ENCODE data around the gene PRKCE. TPM values are rescaled to one million over a fixed set of nuclear protein-coding genes. Genes with fewer than 3 reads are reported as not detected.

PRKCE gene
- total RNA-seq, 3 donors from 2014 or later (not counting 1 experiment from before 2014, with no cell fraction given) = 35.2 to 42.1 (median 38.6) TPM

DNA sequence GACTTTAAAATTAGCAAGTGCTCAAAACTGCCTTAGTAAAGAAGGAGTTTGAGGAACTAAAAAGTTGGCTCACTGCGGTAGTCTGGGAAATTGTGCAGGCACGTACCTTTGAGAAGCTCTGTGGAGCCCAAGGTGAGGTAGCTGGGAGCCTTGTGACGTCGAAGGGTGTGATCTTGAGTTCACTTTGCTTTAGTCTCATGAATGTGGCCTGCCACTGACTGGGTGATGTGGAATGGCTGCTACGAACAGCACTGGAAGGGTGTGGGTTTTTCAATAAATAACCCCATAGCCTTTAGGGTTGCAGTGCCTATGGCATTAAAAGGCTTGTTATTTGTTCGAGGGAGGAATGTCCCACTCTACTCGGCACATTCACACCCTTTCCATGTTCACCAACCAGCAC, 312.3 kb downstream of the PRKCE start:
- ATAC-seq = no peak
- no peaks in the 10 kb centered on the region for H3K36me3 ChIP-seq (ENCODE audit: control insufficient read depth, insufficient read depth, low read length)
- intact Hi-C loops (cut with micrococcal nuclease) = no loop called here

DNA sequence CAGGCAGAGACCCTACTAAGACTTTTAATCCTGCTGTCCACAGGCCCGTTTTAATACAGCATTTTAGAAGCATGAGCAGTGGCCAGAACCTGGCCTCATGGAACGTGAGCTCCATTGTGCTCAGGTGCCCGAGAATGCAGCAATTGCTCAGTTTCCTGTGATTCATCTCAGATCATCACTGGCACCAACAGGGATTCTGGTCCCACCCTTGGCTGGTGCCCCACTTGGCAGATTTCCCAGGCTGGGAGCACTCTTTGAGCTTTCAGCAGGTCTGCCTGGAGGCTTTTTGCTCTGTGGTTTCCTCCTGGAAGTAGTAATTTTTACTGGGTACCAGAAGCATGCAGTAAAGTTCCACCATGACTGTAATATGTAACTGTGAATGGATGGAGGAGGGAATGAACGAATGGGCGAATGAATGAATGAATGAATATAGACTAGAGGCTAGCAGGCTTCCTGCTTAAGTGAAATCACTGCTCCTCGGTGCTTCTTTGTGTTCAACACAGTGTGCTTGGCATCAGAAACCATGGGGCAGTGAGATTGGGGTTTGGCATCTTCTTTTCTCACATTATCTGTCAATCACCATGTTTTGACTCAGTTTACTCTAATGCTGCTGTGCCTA, 312.9 kb downstream of the PRKCE start:
- H3K27me3 ChIP-seq (ENCODE audit: control insufficient read depth, insufficient read depth, low read length) = no peaks in the 10 kb centered on the region
- ATAC-seq (no peak), DNase-seq (no peak)
- no peaks in the 10 kb centered on the region for H3K36me3 Mint-ChIP-seq
- TF ChIP-seq, protein P1, sequence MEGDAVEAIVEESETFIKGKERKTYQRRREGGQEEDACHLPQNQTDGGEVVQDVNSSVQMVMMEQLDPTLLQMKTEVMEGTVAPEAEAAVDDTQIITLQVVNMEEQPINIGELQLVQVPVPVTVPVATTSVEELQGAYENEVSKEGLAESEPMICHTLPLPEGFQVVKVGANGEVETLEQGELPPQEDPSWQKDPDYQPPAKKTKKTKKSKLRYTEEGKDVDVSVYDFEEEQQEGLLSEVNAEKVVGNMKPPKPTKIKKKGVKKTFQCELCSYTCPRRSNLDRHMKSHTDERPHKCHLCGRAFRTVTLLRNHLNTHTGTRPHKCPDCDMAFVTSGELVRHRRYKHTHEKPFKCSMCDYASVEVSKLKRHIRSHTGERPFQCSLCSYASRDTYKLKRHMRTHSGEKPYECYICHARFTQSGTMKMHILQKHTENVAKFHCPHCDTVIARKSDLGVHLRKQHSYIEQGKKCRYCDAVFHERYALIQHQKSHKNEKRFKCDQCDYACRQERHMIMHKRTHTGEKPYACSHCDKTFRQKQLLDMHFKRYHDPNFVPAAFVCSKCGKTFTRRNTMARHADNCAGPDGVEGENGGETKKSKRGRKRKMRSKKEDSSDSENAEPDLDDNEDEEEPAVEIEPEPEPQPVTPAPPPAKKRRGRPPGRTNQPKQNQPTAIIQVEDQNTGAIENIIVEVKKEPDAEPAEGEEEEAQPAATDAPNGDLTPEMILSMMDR (IDR thresholded peaks at IDR 0.05) = no peak
- H3K36me3 ChIP-seq (ENCODE audit: control insufficient read depth, insufficient read depth, low read length) = no peaks in the 10 kb centered on the region
- H3K4me1 Mint-ChIP-seq = peaks cover 12 to 13% of the 10 kb centered on the region in 2 donors
- H3K27ac ChIP-seq (ENCODE audit: low read length) = no peak overlapping the region
- H3K4me1 ChIP-seq (ENCODE audit: control insufficient read depth, insufficient read depth, low read length) = no peaks in the 10 kb centered on the region
- WGBS (ENCODE audit: insufficient coverage) = 28% methylated on average over 6 of the region's 6 CpGs
- H3K9me3 ChIP-seq (ENCODE audit: control insufficient read depth, insufficient read depth, low read length) = no peaks in the 10 kb centered on the region
- intact Hi-C loops (cut with micrococcal nuclease) = no loop called here
- no peak overlapping the region for H3K4me3 ChIP-seq (ENCODE audit: low read length)
- H3K9me3 Mint-ChIP-seq = no peaks in the 10 kb centered on the region
- no peak overlapping the region for H3K27ac Mint-ChIP-seq
- no peak overlapping the region for H3K4me3 Mint-ChIP-seq
- no peaks in the 10 kb centered on the region for H3K27me3 Mint-ChIP-seq (ENCODE audit: low read depth in 2 of 2)

More for the DNA sequence above, 312.3 kb downstream of the PRKCE start:
- Mint-ChIP-seq H3K4me3 (no peak overlapping the region), H3K27ac (no peak overlapping the region), H3K4me1 (peaks cover 12 to 13% of the 10 kb centered on the region in 2 donors), H3K36me3 (no peaks in the 10 kb centered on the region), H3K27me3 (ENCODE audit: low read depth in 2 of 2) (no peaks in the 10 kb centered on the region), H3K9me3 (no peaks in the 10 kb centered on the region)
- Histone ChIP-seq H3K4me1 (ENCODE audit: control insufficient read depth, insufficient read depth, low read length) (no peaks in the 10 kb centered on the region), H3K27ac (ENCODE audit: low read length) (no peak overlapping the region), H3K9me3 (ENCODE audit: control insufficient read depth, insufficient read depth, low read length) (no peaks in the 10 kb centered on the region), H3K27me3 (ENCODE audit: control insufficient read depth, insufficient read depth, low read length) (no peaks in the 10 kb centered on the region), H3K4me3 (ENCODE audit: low read length) (no peak overlapping the region)
- WGBS (ENCODE audit: insufficient coverage) = 64% methylated on average over 7 of the region's 7 CpGs
- TF ChIP-seq, protein P1 (IDR thresholded peaks at IDR 0.05) = no peak
- no peak for DNase-seq

DNA sequence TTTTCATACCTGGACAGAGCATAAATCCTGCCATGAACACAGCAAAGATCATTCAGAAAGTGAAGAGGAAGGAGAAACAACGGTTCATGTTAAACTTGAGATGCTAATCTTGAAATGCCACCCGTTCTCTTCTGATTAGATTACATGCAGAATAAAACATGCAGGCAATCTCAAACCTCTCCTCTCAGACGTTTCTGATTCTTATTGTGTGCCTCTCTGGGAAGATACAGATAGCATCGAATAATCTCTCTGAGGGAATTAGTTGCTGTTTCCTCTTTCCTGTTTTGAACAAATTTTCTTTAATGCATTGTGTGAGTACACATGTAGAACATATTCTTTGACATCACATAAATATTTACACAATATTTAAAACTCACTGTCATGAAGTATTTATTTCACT, 313.4 kb downstream of the PRKCE start:
- H3K27ac Mint-ChIP-seq = no peak overlapping the region
- intact Hi-C loops (cut with micrococcal nuclease) = no loop called here

More for the DNA sequence above, 313.4 kb downstream of the PRKCE start:
- Histone ChIP-seq H3K27ac (ENCODE audit: low read length) (no peak overlapping the region), H3K4me3 (ENCODE audit: low read length) (no peak overlapping the region), H3K9me3 (ENCODE audit: control insufficient read depth, insufficient read depth, low read length) (no peaks in the 10 kb centered on the region), H3K4me1 (ENCODE audit: control insufficient read depth, insufficient read depth, low read length) (no peaks in the 10 kb centered on the region), H3K36me3 (ENCODE audit: control insufficient read depth, insufficient read depth, low read length) (no peaks in the 10 kb centered on the region), H3K27me3 (ENCODE audit: control insufficient read depth, insufficient read depth, low read length) (no peaks in the 10 kb centered on the region)
- TF ChIP-seq, protein P1 (IDR thresholded peaks at IDR 0.05) = no peak
- Mint-ChIP-seq H3K4me1 (peaks cover 12 to 13% of the 10 kb centered on the region in 2 donors), H3K36me3 (no peaks in the 10 kb centered on the region), H3K27me3 (ENCODE audit: low read depth in 2 of 2) (no peaks in the 10 kb centered on the region), H3K9me3 (no peaks in the 10 kb centered on the region), H3K4me3 (no peak overlapping the region)
- no peak for DNase-seq
- no peak for ATAC-seq
- WGBS (ENCODE audit: insufficient coverage) = no CpG with 5 or more reads among the region's 4 CpGs
